Stimulated activated CD4-positive, alpha-beta T cell treated with anti-CD3 and anti-CD28 coated beads, TNF-alpha, amount 100 ng/mL, for 24 hours (primary cell): ENCODE measurements around the gene PIGO.

Source experiments
- DNase-seq, 3 experiments: peaks; one replicate each; pipeline ENCODE4 v3.0.0-alpha.2; 2020; ENCODE audit warnings: low read depth in 3 of 3

Gene PIGO

GRCh38 chr9:35071814-35072460 is 24.5 kb downstream of the PIGO start:
- peak; percentile 46 to 75 (median 59) for DNase-seq

GRCh38 chr9:35070823-35071813 is 25.3 kb downstream of the PIGO start:
- no peak for DNase-seq

- no peak for DNase-seq
Observed at GRCh38 chr9:35069020-35069419, 27.4 kb downstream of the PIGO start.

GRCh38 chr9:35067056-35067455 is 29.3 kb downstream of the PIGO start:
- no peak for DNase-seq

- no peak for DNase-seq
Observed at GRCh38 chr9:35060548-35061207, 35.7 kb downstream of the PIGO start.

GRCh38 chr9:35059438-35059837 is 37.0 kb downstream of the PIGO start:
- DNase-seq = no peak

GRCh38 chr9:35057271-35057620 is 39.1 kb downstream of the PIGO start:
- DNase-seq = no peak

- no peak for DNase-seq
Observed at GRCh38 chr9:35056571-35057270, 39.7 kb downstream of the PIGO start.

GRCh38 chr9:35054871-35055644 is 41.3 kb downstream of the PIGO start:
- DNase-seq = no peak

GRCh38 chr9:35054185-35054835 is 42.1 kb downstream of the PIGO start:
- no peak for DNase-seq

GRCh38 chr9:35051069-35051967 is 45.1 kb downstream of the PIGO start:
- DNase-seq = peak in 1 of 3 experiments; percentile 42

- no peak for DNase-seq
Observed at GRCh38 chr9:35048511-35048910, 47.9 kb downstream of the PIGO start.

GRCh38 chr9:35044071-35044470 is 52.3 kb downstream of the PIGO start:
- no peak for DNase-seq

GRCh38 chr9:35042891-35043545 is 53.4 kb downstream of the PIGO start:
- no peak for DNase-seq

- no peak for DNase-seq
Observed at GRCh38 chr9:35042081-35042604, 54.2 kb downstream of the PIGO start.
